GM19463 (cell line): ENCODE data around the gene EGLN1.

ENCODE experiments used
- ATAC-seq: cut with Tn5 transposase; IDR thresholded peaks from one replicate; pipeline ENCODE4 v1.9.1; 2021; ENCODE audit warnings: mild to moderate bottlenecking, moderate library complexity; ENCODE audit not compliant: unreplicated experiment

Gene EGLN1

DNA sequence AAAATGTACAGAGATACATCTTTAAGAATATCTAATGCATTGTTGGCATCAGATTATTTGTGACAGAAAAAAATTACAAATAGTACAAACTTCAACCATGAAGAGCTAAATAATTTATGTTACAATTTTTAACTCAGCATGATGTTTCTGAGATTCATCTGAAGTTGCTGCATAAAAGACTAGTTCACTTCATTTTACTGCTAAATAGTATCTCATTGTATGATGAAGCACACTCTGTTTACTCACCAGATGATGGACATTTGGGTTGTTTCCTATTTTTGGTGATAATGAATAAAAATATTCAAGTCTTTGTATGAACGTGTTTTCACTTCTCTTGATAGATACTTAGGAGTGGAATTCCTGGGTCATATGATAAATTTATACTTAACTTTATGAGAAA lies 20.6 kb downstream of the EGLN1 start:
- no peak for ATAC-seq

DNA sequence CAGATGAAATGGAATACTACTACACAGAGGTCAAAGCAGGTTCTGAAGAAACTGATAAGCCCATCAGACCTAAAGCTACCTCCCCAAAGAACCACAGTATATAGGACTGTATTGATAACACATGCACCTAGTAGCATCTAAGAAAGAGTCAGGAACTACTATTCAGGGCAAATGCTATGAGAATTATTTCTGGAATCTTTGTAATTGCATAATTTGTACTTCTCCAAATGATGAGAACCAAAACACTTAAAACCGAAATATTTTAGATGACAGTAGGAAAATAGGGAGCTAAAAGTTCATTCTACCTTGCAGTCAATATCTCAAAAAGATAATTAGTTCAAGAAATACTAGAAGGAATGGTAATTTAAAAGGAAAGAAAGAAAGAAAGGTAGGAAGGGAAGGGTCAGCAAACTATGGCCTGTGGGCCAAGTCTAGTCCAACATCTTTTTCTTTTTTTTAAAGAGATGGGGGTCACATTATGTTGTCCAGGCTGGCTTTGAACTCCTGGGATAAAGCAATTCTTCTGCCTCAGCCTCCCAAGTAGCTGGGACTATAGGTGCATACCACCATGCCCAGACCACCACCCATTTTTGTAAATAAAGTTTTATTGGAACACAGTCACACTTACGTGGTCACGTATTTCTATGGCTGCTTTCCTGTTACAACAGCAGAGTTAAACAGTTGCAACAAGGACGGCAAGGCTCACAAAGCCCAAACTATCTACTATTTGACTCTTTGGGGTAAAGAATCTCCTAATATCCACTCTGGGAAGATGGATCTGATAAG lies 24.0 kb downstream of the EGLN1 start:
- ATAC-seq = no peak

DNA sequence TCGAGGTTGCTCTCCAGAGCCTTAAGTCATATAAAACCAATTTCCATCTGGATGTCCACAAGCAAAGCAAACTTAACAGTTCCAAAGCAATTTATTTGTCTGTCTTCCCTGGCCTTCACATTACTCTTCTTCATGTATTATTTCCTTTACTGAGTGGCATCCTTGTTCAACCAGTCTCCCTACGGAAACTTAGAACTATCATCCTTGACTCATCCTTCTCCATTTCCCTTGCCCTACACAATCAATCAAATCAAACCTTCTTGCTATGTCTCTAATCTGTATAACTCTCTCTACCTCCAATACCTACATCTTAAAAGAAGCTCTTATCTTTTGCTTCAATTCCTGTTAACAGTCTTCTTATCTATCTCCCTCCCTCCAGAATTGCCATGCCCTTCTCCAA lies 25.4 kb downstream of the EGLN1 start:
- no peak for ATAC-seq

DNA sequence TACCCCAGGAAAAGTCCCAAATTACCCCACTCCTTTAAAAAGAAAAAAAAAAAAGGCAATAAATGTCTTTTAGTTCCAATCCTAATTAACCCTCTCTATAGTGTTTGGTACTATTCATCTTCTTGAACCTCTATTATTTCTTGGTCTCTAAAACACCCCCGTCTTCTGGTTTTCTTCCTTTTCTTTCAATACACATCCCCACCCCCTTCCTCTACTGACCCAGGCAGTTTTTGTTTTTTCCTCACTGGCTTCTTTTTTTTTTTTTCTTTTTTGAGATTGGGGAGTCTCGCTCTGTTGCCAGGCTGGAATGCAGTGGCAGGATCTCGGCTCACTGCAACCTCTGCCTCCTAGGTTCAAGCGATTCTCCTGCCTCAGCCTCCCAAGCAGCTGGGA lies 26.1 kb downstream of the EGLN1 start:
- ATAC-seq = no peak

DNA sequence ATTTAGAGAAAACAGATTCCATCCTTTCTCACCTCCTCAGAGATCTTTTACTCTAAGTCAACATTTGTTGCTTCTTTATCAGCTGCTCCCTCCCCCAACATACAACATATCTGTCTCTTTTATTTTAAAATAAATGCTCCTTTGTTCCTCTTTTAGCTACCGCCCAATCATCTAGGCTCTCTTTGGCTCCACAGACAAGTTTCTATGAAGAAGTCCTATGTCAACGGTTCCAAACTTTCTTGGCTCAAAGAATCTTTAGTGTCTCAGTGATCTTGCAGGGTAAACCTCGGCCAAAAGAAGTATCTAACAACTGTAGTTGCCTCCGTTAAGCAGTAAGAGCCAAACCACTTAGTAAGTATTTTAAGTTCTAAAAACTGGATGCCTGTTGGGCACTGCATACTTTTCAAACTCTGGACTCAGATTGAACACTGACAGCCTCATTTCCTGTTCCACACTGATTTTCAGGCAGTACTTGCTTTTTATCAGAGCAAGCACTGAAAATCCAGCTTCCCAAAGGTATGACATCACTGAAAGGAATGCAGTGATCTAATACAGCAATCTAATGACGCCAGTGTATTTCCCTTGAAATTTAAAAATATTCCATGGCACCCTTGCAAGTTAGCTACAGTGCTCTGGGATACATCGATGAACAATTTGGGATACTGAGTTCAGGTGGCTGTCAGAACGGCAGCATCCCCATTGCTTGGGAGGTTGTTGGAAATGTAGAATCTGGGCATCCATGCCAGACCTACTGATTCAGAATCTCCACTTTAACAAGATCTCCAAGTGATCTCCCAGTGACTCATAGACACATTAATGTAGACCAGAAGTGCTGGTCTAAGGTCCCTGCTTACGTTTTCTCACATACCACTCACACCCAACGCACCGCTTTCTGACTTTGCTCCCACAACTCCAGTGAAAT lies 26.8 kb downstream of the EGLN1 start:
- no peak for ATAC-seq

DNA sequence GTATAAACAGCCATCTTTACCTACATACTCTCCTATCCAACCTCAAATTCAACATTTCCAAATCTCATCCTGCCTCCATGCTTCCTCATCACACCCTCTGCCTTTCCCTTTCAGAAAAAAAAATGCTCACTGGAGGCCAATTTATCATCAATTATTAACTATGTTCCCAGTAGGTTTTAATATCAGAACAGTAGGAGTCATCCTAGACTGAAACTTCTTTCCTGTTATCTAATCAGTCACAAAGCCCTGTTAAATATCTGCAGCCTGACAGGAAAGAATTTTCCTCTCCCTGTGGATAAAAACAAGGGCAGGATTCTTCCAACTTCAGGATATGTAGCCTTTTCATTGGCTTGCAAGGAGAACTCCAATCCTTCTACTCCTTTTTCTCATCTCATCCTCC lies 28.4 kb downstream of the EGLN1 start:
- no peak for ATAC-seq

DNA sequence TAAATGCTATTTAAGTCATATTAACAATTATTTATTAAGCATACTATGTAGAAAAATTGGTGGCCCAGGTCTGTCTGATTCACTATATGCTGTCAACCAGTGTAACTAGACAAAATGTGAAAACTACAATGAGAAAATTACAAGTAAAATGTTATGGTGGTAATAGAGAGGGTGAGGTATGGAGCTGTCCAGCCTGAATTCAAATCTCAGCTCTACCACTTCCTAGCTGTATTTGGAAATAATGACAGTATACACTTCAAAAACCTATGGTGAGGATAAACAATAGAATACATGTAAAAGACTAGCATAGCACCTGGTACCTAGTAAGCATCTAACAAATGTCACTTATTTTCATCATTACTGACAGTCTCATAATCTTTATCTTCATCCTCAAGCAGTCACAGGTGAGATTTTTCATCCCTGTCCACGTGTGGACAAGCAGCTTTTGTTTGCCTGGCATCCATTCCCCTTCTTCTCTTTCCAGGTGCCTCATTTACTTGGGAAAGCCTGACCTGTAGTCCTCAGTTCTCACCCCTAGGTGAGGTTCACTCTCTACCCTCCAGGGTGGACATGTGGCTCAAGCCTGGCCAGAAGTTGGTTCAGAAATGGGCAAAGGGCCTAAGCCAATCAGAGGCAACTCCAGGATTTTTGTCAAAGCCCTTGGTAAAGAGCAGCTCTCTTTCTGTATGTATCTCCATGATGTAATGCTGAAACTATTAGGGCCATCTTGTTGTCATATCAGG lies 29.5 kb downstream of the EGLN1 start:
- no peak for ATAC-seq

DNA sequence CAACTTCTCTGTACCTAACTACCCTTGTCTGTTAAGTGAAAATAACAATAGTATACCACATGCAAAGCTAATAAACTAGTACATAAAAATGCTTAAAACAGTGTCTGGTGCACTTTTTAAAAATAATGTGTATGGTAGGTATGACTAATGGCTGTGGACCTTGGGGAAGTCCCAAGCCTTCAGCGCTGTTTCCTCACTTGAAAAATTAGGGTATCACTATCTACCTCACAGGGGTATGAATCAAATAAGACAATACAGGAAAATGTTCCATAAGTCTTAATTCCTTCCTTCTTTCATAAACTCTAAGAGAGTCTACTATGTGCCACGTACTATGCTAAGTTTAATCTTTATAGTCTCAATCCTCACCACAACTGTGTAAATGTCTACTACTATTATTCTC lies 32.0 kb downstream of the EGLN1 start:
- ATAC-seq = no peak

DNA sequence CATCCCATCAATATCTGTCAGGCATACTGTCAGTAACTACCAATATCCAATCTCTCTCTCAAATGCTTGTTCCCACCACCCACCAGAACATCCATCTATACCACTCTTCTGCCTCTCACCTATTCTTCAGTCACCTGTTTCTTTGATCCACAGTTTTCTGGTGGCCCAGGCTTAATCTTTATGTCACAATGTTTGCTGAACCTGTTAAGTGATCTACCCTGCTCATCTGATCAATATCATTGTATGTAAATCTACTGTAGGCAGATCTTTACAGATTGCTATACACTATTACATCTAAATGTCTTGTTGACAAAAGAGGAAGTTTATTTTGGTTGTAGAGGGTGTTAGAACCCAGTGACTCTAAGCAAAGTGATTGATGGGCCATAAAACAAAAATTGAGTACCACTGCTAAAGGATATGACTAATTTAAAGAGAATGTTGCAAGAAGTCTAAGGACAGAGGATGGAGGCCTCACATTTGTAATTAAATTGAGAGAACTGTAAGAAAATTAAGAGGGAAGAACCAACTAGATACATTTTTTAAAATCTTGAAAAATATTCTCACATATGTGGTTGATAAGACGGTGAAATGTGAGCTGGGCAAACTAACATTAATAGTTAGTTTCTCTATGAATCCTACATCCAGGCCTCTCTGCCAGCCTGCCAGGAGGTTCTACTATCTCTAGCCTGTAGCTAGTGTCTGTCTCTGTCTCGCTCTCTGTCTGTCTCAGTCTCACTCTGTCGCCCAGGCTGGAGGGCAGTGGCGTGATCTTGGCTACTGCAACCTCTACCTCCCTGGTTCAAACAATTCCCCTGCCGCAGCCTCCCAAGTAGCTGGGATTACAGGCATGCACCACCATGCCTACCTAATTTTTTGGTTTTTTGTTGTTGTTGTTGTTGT lies 34.1 kb downstream of the EGLN1 start:
- ATAC-seq = no peak

DNA sequence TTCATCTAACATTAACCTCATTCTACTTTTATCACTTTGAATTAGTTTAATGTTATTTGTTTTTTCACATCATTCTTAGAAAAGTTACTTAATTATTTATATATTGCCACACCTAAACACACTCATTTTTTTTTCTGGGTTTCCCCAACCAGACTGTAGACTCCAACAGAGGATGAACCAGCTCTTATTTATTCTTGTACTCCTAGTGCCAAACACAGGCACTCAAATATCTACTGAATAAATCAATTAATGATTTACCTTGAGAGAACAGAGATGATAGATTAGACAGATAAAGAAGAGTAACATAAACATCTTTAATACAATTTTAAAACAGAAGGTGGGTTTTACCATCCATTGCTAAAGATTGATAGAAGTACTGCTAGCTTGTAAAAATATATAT lies 35.6 kb downstream of the EGLN1 start:
- no peak for ATAC-seq

DNA sequence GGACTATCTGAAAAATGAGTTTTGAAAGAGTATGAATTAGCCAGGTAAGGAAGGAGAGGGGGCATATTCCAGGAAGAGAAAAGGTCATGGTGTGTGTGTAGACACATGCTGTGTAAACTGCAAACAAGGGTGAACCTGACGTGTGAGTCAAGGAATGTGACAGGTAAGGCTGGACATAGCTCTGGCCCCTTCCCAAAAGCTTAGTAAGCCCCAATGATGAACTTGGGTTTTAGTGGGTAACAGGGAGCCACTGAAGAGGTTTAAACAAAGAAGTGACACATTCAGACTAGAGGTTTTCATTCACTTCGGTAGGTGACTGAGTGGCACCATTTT lies 36.7 kb downstream of the EGLN1 start:
- no peak for ATAC-seq

DNA sequence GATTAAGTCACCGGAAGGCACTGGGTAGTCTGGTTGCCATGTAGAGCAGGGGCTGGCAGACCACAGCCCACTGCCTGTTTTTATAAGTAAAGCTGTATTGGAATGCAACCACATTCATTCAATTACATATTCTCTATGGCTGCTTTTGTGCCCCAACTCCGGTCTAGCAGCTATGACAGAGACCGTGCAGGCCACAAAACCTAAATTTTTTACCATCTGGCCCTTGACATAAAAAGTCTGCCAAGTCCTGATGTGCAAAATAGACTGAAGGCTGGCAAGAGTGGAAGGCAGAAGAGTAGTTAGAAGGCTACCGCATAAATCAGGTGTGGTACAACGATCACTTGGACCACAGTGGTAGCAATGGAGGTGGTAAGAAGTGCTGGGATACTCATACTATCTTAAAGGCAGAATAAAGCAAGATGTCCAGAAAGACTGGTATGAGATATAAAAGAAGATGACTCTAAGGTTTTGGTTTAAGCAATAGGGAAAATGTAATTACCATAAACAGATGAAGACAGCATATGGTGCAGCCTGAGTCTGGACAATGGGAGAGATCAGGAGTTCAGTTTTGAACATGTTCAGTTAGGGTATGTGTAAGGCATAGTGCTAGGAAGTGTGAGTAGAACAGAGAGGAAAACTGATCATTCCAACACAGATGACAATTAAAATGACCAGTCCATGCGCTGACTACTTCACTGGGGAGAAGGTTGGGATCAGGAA lies 37.2 kb downstream of the EGLN1 start:
- ATAC-seq = no peak

DNA sequence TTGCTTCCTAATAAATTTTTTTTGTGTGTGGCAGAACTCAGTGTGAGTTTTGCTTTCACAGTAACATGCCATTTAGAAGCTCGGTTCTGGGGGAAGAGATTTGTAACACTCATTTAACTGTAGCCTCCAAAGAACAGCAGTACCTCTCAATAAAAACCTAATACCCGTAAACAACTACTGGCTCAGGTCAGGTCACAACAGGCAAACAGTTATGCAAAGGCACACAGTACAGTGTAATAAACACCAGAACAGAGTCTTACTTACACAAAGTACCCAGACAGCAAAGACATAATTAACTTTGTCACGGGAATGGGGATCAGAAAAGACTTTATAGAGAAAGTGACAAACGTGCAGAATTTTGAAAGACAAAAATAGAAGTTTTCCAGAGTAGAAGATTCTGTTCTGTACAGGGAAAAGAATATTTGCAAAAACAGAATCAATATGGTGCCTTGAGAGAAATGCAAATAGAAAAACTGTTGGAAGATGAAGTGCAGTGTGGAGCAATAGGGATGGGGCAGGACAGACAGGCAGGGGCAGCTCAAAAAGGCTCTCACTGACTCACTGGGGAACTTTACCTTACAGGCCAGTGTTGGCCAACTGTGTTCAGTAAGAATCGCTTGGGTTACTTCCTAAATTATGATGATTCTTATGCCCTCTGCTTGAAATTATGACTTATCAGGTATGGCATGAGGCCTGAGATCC lies 38.8 kb downstream of the EGLN1 start:
- ATAC-seq = no peak

DNA sequence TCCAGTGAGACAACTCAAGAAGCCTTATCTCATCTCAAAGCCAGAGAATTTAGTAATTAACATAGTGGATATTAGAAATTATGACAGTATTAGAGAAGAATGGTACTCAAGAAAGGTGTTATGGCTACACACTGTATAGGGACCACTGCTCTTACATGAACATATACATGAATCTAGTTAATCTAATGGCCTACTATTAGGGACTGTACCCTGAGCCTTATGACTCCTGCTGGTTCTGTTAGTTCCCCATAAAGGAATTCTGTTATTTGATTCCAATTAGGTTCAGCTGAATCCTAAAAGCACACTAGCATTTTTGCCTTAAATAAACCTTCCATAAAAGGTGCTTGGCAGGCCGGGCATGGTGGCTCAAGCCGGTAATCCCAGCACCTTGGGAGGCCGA lies 39.7 kb downstream of the EGLN1 start:
- no peak for ATAC-seq

DNA sequence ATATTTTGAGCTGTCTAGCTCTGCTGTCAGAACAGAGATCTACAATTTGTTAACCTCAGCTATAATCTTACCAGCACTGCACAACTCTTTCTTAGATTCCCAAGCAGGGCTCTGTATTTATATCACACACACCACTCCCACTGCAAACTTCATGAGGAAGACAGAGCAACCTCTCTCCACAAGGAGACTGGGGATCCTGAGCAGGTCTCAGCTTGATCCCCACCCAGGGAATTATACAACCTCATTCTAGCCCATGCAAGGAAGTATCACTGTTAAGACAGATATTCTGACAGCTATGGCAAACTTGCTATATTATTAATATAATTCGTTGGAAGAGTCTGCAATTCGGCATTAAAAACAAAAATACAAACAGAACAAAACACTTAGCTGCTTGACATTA lies 40.4 kb downstream of the EGLN1 start:
- no peak for ATAC-seq

DNA sequence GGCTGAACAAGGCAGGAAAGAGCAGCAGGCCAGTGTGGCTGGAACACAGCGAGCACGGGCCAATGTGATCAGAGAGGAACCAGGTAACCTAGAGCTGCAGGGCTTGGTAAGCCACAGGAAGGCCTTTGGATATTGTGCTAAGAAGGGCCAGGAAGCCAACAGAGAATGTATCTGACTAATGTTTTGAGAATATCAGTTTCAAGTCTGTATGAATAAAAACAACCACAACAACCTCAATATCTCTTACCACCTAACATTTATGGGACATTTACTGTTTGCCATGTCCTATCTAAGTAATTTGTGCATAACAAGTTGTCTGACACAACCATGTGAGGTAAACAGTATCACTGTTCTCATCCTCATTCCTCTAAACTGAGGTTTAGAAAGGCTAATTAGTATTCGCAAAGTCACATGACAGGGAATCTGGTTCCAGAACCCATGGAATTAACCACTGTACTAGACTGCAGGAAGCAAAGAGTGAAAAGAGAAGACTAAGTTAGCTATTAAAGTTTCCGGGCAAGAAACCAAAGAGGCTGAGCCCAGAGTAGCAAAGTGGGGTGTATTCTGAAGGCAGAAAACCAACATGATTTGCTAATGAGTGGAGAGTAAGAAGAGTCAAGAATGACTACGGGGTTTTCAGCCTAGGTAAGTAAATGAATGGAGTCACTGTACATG lies 45.1 kb downstream of the EGLN1 start:
- no peak for ATAC-seq

DNA sequence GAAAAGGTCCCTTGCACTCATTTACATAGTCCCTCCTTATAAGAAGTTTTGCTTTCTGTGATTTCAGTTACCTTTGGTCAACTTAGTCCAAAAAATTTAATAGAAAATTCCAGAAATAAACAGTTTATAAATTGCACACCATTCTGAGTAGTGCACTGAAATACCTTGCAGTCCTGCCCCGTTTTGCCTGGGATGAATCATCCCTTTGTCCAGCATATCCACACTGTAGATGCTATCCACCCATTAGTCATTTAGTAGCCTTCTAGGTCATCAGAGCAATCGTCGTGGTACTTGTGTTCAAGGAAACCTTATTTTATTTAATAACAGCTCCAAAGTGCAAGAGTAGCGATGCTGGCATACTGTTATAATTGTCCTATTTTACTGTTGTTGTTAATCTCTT lies 46.0 kb downstream of the EGLN1 start:
- no peak for ATAC-seq

DNA sequence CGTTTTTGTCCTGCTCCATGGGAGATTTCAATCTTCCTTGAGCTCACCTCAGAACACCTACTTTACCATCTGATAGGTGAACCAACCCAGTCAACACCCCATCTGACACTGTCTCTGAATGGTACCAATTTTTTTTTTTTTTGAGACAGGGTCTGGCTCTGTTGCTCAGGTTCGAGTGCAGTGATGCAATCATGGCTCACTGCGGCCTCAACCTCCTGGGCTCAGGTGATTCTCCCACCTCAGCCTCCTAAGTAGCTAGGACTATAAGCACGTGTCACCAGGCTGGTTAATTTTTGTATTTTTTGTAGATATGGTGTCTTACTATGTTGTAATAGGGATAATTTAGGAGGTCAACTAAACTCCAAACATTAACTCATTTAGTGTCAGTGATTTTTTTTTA lies 47.7 kb downstream of the EGLN1 start:
- ATAC-seq = no peak

DNA sequence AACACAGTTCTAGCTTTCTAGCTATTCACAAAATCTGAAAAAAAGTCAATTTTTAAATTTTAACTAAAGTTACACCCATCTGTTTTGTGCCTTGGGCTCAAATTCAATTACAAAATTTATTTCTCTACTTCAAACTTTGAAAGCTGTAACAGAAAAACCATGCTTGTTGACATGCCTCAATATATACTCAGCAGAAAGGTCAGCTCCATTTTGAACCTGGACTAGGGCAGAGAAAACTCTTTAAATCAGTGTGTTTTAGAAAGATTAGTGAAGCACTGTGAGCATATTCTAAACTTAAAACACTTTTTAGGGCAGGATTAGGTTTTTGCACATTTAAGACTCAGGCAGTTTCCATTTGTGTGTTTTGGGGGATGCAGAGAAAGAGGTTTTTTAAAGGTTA lies 49.6 kb downstream of the EGLN1 start:
- ATAC-seq = no peak
